Nephron (organoid): ENCODE results near the gene FIGN.

Experiments used
- H3K27ac Mint-ChIP-seq, 3 experiments: 2 replicates each; pipeline ENCODE4 v1.8.0; 2020; ENCODE audit warnings: mixed read lengths in 3 of 3, mild to moderate bottlenecking in 2 of 3, moderate library complexity in 1 of 3
- H3K27me3 Mint-ChIP-seq: 2 replicates; pipeline ENCODE4 v1.8.0; 2021; ENCODE audit warnings: low read depth, mild to moderate bottlenecking, moderate library complexity, mixed read lengths
- H3K36me3 Mint-ChIP-seq: 2 replicates; pipeline ENCODE4 v1.8.0; 2020; ENCODE audit warnings: low read depth, mixed read lengths
- H3K4me1 Mint-ChIP-seq: 2 replicates; pipeline ENCODE4 v1.8.0; 2020; ENCODE audit warnings: mixed read lengths
- H3K4me3 Mint-ChIP-seq, 3 experiments: 2 replicates each; pipeline ENCODE4 v1.8.0; 2020; ENCODE audit warnings: mild to moderate bottlenecking in 3 of 3, mixed read lengths in 3 of 3, moderate library complexity in 2 of 3
- H3K9me3 Mint-ChIP-seq: 2 replicates; pipeline ENCODE4 v1.8.0; 2020; ENCODE audit warnings: mixed read lengths
- TF ChIP-seq, protein P1 (sequence below), 3 experiments: fragments of 200-600 bp; sonication (generic); IDR thresholded peaks; one replicate each; pipeline ENCODE4 v1.5.0; 2021; ENCODE audit warnings: antibody characterized with exemption in 3 of 3; ENCODE audit not compliant: unreplicated experiment in 3 of 3

The FIGN gene

DNA sequence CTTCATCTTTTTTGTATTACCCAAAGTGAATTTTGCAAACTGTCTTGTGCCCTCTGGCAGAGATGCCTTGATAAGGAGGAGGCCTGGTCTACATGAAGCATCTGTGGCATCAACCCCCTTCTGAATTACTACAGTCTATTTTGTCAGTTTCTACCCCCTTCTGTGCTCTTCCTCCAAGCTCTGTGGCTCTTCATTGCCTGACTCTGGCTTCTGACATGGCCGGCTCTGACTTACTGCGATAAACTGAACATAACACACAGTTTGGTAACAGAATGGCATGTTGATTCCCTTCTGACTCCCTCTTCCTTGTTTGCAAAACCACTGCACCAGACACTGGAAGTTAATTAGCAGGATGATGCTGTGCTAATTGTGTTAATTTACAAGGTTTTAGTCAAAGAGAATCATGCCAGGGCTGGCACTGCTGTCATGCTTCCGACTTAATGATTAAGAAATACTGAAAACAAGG, 122.5 kb downstream of the FIGN start:
- Mint-ChIP-seq H3K4me3 (no peak overlapping the region), H3K9me3 (no peaks in the 10 kb centered on the region), H3K4me1 (no peaks in the 10 kb centered on the region), H3K27me3 (no peaks in the 10 kb centered on the region), H3K36me3 (peaks cover 28% of the 10 kb centered on the region), H3K27ac (no peak overlapping the region)
- TF ChIP-seq, protein P1, sequence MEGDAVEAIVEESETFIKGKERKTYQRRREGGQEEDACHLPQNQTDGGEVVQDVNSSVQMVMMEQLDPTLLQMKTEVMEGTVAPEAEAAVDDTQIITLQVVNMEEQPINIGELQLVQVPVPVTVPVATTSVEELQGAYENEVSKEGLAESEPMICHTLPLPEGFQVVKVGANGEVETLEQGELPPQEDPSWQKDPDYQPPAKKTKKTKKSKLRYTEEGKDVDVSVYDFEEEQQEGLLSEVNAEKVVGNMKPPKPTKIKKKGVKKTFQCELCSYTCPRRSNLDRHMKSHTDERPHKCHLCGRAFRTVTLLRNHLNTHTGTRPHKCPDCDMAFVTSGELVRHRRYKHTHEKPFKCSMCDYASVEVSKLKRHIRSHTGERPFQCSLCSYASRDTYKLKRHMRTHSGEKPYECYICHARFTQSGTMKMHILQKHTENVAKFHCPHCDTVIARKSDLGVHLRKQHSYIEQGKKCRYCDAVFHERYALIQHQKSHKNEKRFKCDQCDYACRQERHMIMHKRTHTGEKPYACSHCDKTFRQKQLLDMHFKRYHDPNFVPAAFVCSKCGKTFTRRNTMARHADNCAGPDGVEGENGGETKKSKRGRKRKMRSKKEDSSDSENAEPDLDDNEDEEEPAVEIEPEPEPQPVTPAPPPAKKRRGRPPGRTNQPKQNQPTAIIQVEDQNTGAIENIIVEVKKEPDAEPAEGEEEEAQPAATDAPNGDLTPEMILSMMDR (IDR thresholded peaks at IDR 0.05; ENCODE audit: unreplicated experiment in 3 of 3) = no peak

- Mint-ChIP-seq H3K9me3 (no peaks in the 10 kb centered on the region), H3K4me3 (no peak overlapping the region), H3K27ac (no peak overlapping the region), H3K36me3 (peaks cover 34% of the 10 kb centered on the region), H3K4me1 (peaks cover 7% of the 10 kb centered on the region), H3K27me3 (no peaks in the 10 kb centered on the region)
- TF ChIP-seq, protein P1 (IDR thresholded peaks at IDR 0.05; ENCODE audit: unreplicated experiment in 3 of 3) = no peak
Measured at GRCh38 chr2:163612332-163612731, 123.5 kb downstream of the FIGN start.

DNA sequence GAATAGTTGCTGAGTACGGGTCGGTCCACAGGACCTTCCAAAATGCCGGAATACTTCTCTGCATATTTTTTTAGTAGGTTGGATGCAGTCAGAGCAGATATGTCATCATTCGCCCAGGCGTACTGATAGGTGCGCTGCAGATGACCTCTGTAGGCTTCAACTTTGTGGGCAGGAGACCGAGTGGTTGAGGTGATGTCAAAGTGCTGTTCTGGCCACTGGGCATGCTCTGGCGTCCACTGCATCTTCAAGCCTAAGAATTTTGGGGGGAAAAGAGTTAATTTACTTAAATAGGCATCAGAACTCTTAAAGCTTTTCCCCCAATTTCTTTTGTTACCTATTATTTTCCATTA, 124.3 kb downstream of the FIGN start:
- H3K27ac Mint-ChIP-seq = no peak overlapping the region
- TF ChIP-seq, protein P1 (IDR thresholded peaks at IDR 0.05; ENCODE audit: unreplicated experiment in 3 of 3) = no peak
- peaks cover 7% of the 10 kb centered on the region for H3K4me1 Mint-ChIP-seq

GRCh38 chr2:163610817-163611556, 124.8 kb downstream of the FIGN start:
- TF ChIP-seq, protein P1 (IDR thresholded peaks at IDR 0.05; ENCODE audit: unreplicated experiment in 3 of 3) = peak in 2 of 3 experiments; percentile 17 to 24
- H3K36me3 Mint-ChIP-seq = peaks cover 34% of the 10 kb centered on the region
- no peaks in the 10 kb centered on the region for H3K27me3 Mint-ChIP-seq
- H3K9me3 Mint-ChIP-seq = no peaks in the 10 kb centered on the region
- H3K4me1 Mint-ChIP-seq = peaks cover 7% of the 10 kb centered on the region
- no peak overlapping the region for H3K4me3 Mint-ChIP-seq
- H3K27ac Mint-ChIP-seq = no peak overlapping the region

More for the DNA sequence above, 124.3 kb downstream of the FIGN start:
- peaks cover 34% of the 10 kb centered on the region for H3K36me3 Mint-ChIP-seq
- H3K4me3 Mint-ChIP-seq = no peak overlapping the region
- no peaks in the 10 kb centered on the region for H3K27me3 Mint-ChIP-seq
- no peaks in the 10 kb centered on the region for H3K9me3 Mint-ChIP-seq

- Mint-ChIP-seq H3K4me3 (no peak overlapping the region), H3K27ac (peak overlapping the region in 1 of 3 experiments; percentile 5), H3K36me3 (peaks cover 43% of the 10 kb centered on the region), H3K9me3 (no peaks in the 10 kb centered on the region), H3K4me1 (peaks cover 7% of the 10 kb centered on the region), H3K27me3 (no peaks in the 10 kb centered on the region)
- TF ChIP-seq, protein P1 (IDR thresholded peaks at IDR 0.05; ENCODE audit: unreplicated experiment in 3 of 3) = no peak
Measured at GRCh38 chr2:163607630-163608029, 128.2 kb downstream of the FIGN start.

DNA sequence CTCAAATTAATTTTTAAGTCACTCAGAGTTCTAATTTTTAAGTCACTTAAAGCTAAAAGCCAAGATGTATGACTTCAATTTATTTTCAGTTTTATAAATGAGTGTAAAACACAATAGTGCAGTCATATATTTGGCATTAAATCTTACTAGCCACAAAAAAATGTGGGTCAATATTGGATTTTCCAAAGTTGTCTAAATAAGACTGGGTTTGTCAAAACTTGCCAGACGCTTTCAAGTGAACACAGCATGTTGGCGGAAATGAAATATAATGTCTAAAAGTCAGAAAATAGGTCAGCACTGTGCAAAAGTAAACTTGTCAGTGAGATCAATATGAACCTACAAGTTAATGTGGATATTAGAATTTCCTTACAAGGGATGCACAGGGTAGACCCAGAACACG, 128.9 kb downstream of the FIGN start:
- TF ChIP-seq, protein P1 (IDR thresholded peaks at IDR 0.05; ENCODE audit: unreplicated experiment in 3 of 3) = no peak
- peaks cover 9% of the 10 kb centered on the region for H3K4me1 Mint-ChIP-seq
- H3K36me3 Mint-ChIP-seq = peaks cover 42% of the 10 kb centered on the region
- no peaks in the 10 kb centered on the region for H3K9me3 Mint-ChIP-seq
- H3K4me3 Mint-ChIP-seq = no peak overlapping the region
- H3K27ac Mint-ChIP-seq = no peak overlapping the region
- H3K27me3 Mint-ChIP-seq = no peaks in the 10 kb centered on the region
